Ovary (tissue), 9 donors: ENCODE measurements around the gene PERM1. TPM values are rescaled to one million over a fixed set of nuclear protein-coding genes. Genes with fewer than 3 reads are reported as not detected.

Experiments
- DNase-seq, 5 donors: peaks; one replicate each; pipeline ENCODE4 v3.0.0-alpha.2; 2019 to 2020
- H3K27ac ChIP-seq, 2 donors: fragments of 200-600 bp; one replicate each; pipeline versions ENCODE4 v1.5.1 to v1.8.0; 2019 to 2022
- H3K27me3 ChIP-seq: fragments of 200-600 bp; one replicate; pipeline ENCODE4 v1.8.0; 2022
- H3K36me3 ChIP-seq: fragments of 200-600 bp; sonication (generic); one replicate; pipeline ENCODE4 v1.5.1; 2019
- H3K4me1 ChIP-seq: one replicate; pipeline ENCODE4 v1.8.1; 2013; ENCODE audit warnings: mild to moderate bottlenecking, moderate library complexity; ENCODE audit not compliant: insufficient read depth
- H3K4me3 ChIP-seq: fragments of 200-600 bp; sonication (generic); one replicate; pipeline ENCODE4 v1.5.1; 2017
- H3K9me3 ChIP-seq, 2 donors: fragments of 200-600 bp in 1 of 2; sonication (generic) in 1 of 2; one replicate each; pipeline versions ENCODE4 v1.5.1 to v1.8.1; 2013 to 2019; ENCODE audit warnings: mild to moderate bottlenecking in 1 of 2, moderate library complexity in 1 of 2
- EP300 ChIP-seq: sonication (generic); formaldehyde crosslinking; IDR thresholded peaks from one replicate; pipeline ENCODE4 v1.6.1; 2017; ENCODE audit warnings: antibody characterized with exemption
- POLR2A ChIP-seq: fragments of 450-650 bp; IDR thresholded peaks from one replicate; pipeline ENCODE4 v1.6.1; 2017; ENCODE audit warnings: antibody characterized with exemption, mild to moderate bottlenecking, moderate library complexity
- WGBS, 3 donors: extraction: QIAGEN DNeasy Blood & Tissue Kit in 1 of 3; methylation state at CpG; one replicate each; pipeline versions ENCODE4 v1.1.5 to v1.1.7; 2013 to 2017; 5-methylcytosine and 5-hydroxymethylcytosine counted together
- intact Hi-C, 4 donors: fragments of 100-400 bp; cut with DNase I; formaldehyde crosslinking; loops; one replicate each; pipeline versions ENCODE4 v1.11.0 to v1.15.1; 2022 to 2023
- polyA plus RNA-seq, 2 donors: library from polyadenylated mRNA; stranded (reverse); fragments of 200-250 nt in 1 of 2; fragments of 350-450 nt in 1 of 2; fragmentation: Illumina TruSeq in 1 of 2; extraction: RNeasy Lipid Tissue Mini Kit (QIAGEN cat#74804) in 1 of 2; gene quantifications; one replicate each; pipeline ENCODE4 v1.2.3, GENCODE V29; 2013 to 2014
- small RNA-seq: library from RNA; depleted of rRNA; stranded (forward); fragments of <200 nt; gene quantifications from one replicate; pipeline ENCODE3, GENCODE V24; 2016
- total RNA-seq, 7 donors: library from RNA; depleted of rRNA in 2 of 7; stranded (reverse); fragments of >200 nt in 2 of 7; fragmentation: NEBNext Ultra II Directional in 3 of 7; extraction: Animal tissue kit (Norgen Biotek cat#: 25700) in 3 of 7; gene quantifications; one replicate each; pipeline versions ENCODE4 v1.1.0 to v1.2.4, GENCODE V29; 2016 to 2023
- TF ChIP-seq, protein P1 (sequence below), 3 donors: fragments of 450-650 bp in 2 of 3; fragments of 200-600 bp in 1 of 3; IDR thresholded peaks; one replicate each; pipeline versions ENCODE4 v1.5.1 to v1.8.0; 2016 to 2022; ENCODE audit warnings: antibody characterized with exemption in 3 of 3, mild to moderate bottlenecking in 1 of 3
- donor health status: DM: no; HTN: no; CAD: no; lungs with moderate emphysema.
- donor health status: DM: no; HTN: no; CAD: no.
- donor health status: Bipolar disorder and iron deficiency.
- donor health status: DM: yes; HTN: yes; CAD: no.
- donor health status: DM: no; HTN: no; CAD: no.
- donor health status: DM: yes; HTN: yes; CAD: no.

Gene PERM1
- total and polyA plus RNA-seq, 9 donors, result 0.07 to 0.34 (median 0.28) TPM; not detected in 4

DNA sequence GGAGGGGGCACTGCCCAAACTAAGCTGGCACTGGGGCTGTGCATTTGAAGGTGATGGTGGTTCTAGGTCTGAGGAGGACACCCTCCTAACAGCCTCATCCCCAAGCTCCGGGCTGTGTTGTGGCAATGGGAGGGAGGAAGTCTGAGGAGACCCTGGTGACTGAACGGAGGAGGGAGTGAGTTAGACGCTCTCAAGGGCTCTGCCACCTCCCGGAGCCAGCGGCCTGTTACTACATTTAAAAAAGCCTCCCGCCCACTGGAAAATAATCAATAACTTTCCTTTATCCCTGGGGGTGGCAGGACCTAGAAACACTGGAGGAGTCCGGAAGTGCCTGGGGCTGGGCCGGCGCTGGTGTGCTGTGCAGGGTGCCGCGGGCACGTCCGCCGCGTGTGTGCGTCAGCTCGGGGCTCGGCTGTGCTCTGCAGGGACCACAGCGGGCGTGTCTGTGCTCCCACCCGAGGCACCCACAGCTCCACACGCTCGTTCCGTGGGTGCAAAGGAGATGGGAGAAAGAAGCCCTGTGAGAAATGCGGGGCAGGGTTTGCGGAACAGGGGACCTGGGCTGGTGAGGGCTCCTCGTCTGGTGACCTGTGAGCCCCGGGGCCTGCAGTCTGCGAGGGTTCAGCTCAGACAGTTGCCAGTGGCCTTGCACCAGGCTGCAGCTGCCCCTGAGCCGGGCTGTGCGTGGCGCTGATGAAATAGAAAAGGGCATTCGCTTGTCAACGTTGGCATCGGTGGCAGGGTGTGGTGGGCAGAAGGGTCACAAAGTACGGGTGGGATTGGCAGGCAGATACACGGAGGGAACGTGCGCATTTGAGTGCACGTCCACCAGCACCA is 52.9 kb downstream of the PERM1 start:
- Histone ChIP-seq H3K36me3 (no peaks in the 10 kb centered on the region), H3K4me3 (no peak overlapping the region), H3K27ac (no peak overlapping the region), H3K4me1 (no peaks in the 10 kb centered on the region), H3K9me3 (no peaks in the 10 kb centered on the region), H3K27me3 (peaks cover 2% of the 10 kb centered on the region)
- 56 to 81% (median 65%) methylated on average over 40 of the region's 40 CpGs for WGBS, 3 donors
- intact Hi-C loops, result no loop called here
- TF ChIP-seq EP300 (no peak), POLR2A (no peak)
- TF ChIP-seq, protein P1, sequence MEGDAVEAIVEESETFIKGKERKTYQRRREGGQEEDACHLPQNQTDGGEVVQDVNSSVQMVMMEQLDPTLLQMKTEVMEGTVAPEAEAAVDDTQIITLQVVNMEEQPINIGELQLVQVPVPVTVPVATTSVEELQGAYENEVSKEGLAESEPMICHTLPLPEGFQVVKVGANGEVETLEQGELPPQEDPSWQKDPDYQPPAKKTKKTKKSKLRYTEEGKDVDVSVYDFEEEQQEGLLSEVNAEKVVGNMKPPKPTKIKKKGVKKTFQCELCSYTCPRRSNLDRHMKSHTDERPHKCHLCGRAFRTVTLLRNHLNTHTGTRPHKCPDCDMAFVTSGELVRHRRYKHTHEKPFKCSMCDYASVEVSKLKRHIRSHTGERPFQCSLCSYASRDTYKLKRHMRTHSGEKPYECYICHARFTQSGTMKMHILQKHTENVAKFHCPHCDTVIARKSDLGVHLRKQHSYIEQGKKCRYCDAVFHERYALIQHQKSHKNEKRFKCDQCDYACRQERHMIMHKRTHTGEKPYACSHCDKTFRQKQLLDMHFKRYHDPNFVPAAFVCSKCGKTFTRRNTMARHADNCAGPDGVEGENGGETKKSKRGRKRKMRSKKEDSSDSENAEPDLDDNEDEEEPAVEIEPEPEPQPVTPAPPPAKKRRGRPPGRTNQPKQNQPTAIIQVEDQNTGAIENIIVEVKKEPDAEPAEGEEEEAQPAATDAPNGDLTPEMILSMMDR (IDR thresholded peaks at IDR 0.05), result no peak
- no peak for DNase-seq

DNA sequence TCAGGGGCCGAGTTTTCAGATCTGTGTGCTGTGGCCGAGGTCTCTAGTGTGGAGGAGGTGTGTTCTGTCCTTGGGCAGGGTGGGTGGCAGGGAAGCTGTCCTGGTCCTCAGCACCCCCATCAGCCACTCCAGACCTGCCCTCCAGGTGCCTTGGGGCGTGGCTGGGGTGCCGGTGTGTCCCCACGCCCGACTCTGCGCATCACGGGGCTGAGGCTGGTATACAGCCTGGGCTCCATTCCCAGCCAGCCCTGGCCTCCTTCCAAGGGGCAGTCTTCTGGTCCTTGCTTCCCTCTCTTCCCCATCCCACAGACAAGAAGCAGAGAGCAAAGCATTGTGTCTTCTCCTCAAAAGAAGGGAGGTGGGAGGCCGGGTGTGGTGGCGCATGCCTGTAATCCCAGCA is 54.1 kb downstream of the PERM1 start:
- Histone ChIP-seq H3K4me1 (peaks cover 7% of the 10 kb centered on the region), H3K27ac (no peak overlapping the region), H3K27me3 (peaks cover 2% of the 10 kb centered on the region), H3K4me3 (no peak overlapping the region), H3K36me3 (no peaks in the 10 kb centered on the region), H3K9me3 (no peaks in the 10 kb centered on the region)
- whole genome bisulfite sequencing, 3 donors, result 28 to 36% (median 29%) methylated on average over 10 of the region's 10 CpGs
- TF ChIP-seq, protein P1 (IDR thresholded peaks at IDR 0.05), result no peak
- TF ChIP-seq EP300, result no peak
- TF ChIP-seq POLR2A, result no peak
- DNase-seq, result no peak
- intact Hi-C loops, result no loop called here

DNA sequence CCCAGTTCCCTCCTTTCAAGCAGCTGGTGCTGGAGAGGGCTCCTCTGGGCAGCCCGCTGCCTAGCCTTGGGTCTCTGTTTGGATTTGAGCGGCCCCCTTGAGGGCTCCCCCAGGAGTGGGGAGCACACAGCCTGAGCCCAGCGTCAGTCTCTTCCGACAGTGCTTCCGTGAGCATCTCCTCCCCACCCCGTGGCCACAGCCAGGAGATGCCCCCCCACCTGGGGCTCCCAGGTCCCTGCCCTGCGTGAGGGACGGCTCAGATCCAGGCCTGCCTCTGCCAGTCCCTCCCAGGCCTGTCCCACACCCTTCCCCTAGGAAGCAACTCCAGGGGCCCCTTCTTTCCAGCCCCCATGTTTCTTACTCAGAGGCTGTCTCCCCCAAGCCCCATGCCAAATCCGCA is 54.7 kb downstream of the PERM1 start:
- H3K27ac ChIP-seq, result no peak overlapping the region
- H3K36me3 ChIP-seq, result no peaks in the 10 kb centered on the region
- no peaks in the 10 kb centered on the region for H3K9me3 ChIP-seq
- TF ChIP-seq, protein P1 (IDR thresholded peaks at IDR 0.05), result no peak
- TF ChIP-seq EP300 (no peak), POLR2A (no peak)
- WGBS, 3 donors, result 25 to 53% (median 34%) methylated on average over 9 of the region's 9 CpGs
- peaks cover 2% of the 10 kb centered on the region for H3K27me3 ChIP-seq
- intact Hi-C loops, result no loop called here
- no peak overlapping the region for H3K4me3 ChIP-seq
- H3K4me1 ChIP-seq, result peaks cover 7% of the 10 kb centered on the region
- no peak for DNase-seq

DNA sequence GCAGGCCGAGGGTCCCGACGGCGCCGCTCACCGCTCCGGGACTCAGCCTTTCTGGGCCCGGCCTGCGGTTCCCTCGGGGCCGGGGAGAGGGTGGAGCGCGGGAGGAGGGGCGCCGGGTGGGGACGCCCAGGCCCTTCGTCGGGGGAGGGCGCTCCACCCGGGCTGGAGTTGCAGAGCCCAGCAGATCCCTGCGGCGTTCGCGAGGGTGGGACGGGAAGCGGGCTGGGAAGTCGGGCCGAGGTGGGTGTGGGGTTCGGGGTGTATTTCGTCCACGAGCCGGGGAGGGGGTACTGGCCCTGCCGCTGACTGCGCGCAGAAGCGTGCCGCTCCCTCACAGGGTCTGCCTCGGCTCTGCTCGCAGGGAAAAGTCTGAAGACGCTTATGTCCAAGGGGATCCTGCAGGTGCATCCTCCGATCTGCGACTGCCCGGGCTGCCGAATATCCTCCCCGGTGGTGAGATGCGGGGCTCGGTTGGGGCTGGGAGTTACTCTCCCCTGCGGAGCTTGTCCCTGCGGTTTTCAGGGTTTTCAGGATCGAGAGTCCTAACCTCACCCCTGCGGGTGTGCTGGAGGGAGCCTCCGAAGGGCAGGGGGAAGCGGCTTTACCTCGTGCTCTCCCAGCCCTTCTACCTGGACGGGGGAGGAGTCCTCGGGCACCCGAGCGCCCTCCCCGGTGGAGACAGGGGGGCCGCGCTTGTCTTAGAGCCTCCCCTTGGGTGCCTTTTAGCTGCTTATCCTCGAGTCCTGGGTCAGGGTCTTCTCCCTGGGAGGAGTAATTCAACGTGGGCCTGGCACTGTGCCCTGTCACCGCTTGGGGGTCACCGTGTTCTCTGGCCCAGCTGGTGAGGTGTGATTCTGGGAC is 56.1 kb downstream of the PERM1 start:
- Histone ChIP-seq H3K9me3 (no peaks in the 10 kb centered on the region), H3K36me3 (no peaks in the 10 kb centered on the region), H3K27ac (no peak overlapping the region), H3K4me3 (no peak overlapping the region), H3K4me1 (peaks cover 11% of the 10 kb centered on the region), H3K27me3 (peaks cover 2% of the 10 kb centered on the region)
- 2 to 12% (median 3%) methylated on average over 54 to 65 of the region's 65 CpGs for WGBS, 3 donors
- intact Hi-C loops, result no loop called here
- no peak for DNase-seq
- TF ChIP-seq EP300 (no peak), POLR2A (no peak)
- TF ChIP-seq, protein P1 (IDR thresholded peaks at IDR 0.05), result no peak

Small RNA genes within 50 kb of the gene (small RNA-seq; reads per million reads assigned to genes)
- gene AL645608.3, result not detected

Other genes starting within 250 kb of the PERM1 start
- 10 to 100 TPM in 1 of 7 donors, 1 to 10 TPM in 5, under 1 TPM in 1; 0.85 to 10.6 (median 2.3) TPM for gene SAMD11, start 58.2 kb downstream of the PERM1 start, total RNA-seq
- gene SAMD11, start 58.2 kb downstream of the PERM1 start, polyA plus RNA-seq, result 1 to 10 TPM; 1.1 to 2.6 TPM
- 10 to 100 TPM; 17.8 to 55.2 (median 46.3) TPM for gene NOC2L, start 22.8 kb downstream of the PERM1 start, total RNA-seq
- gene NOC2L, start 22.8 kb downstream of the PERM1 start, polyA plus RNA-seq, result 10 to 100 TPM; 23.8 to 33.9 TPM
- 1 to 10 TPM; 1.5 to 6.7 (median 2.1) TPM for gene KLHL17, start 21.5 kb downstream of the PERM1 start, total RNA-seq
- gene KLHL17, start 21.5 kb downstream of the PERM1 start, polyA plus RNA-seq, result 1 to 10 TPM in 1 of 2 donors, under 1 TPM in 1; 0.13 to 2.2 TPM
- under 1 TPM in 5 of 7 donors, not detected in 2; 0.12 to 0.34 (median 0.20) TPM for gene PLEKHN1, start 15.6 kb downstream of the PERM1 start, total RNA-seq
- gene PLEKHN1, start 15.6 kb downstream of the PERM1 start, polyA plus RNA-seq, result under 1 TPM in 1 of 2 donors, not detected in 1; 0.10 TPM
- gene HES4, start 18.0 kb upstream of the PERM1 start, total RNA-seq, result 10 to 100 TPM in 3 of 7 donors, 1 to 10 TPM in 4; 4.5 to 76.2 (median 6.1) TPM
- 1 to 10 TPM in 1 of 2 donors, not detected in 1; 8.4 TPM for gene HES4, start 18.0 kb upstream of the PERM1 start, polyA plus RNA-seq
- 10 to 100 TPM in 6 of 7 donors, 1 to 10 TPM in 1; 7.8 to 37.3 (median 11.4) TPM for gene ISG15, start 31.4 kb upstream of the PERM1 start, total RNA-seq
- 10 to 100 TPM in 1 of 2 donors, not detected in 1; 83.5 TPM for gene ISG15, start 31.4 kb upstream of the PERM1 start, polyA plus RNA-seq
- gene AGRN, start 38.0 kb upstream of the PERM1 start, total RNA-seq, result 100 to 1,000 TPM in 1 of 7 donors, 10 to 100 TPM in 6; 10.0 to 138 (median 14.4) TPM
- 10 to 100 TPM in 1 of 2 donors, 1 to 10 TPM in 1; 2.7 to 13.6 TPM for gene AGRN, start 38.0 kb upstream of the PERM1 start, polyA plus RNA-seq
- gene RNF223, start 92.2 kb upstream of the PERM1 start, total RNA-seq, result under 1 TPM in 2 of 7 donors, not detected in 5; 0.36 to 0.92 TPM
- not detected for gene RNF223, start 92.2 kb upstream of the PERM1 start, polyA plus RNA-seq
- gene C1orf159, start 134.0 kb upstream of the PERM1 start, total RNA-seq, result 10 to 100 TPM in 4 of 7 donors, 1 to 10 TPM in 3; 5.3 to 22.1 (median 10.7) TPM
- 1 to 10 TPM in 1 of 2 donors, under 1 TPM in 1; 0.28 to 8.5 TPM for gene C1orf159, start 134.0 kb upstream of the PERM1 start, polyA plus RNA-seq
- gene TTLL10, start 191.8 kb upstream of the PERM1 start, total RNA-seq, result 1 to 10 TPM in 3 of 7 donors, under 1 TPM in 2, not detected in 2; 0.60 to 7.0 (median 1.1) TPM
- gene TTLL10, start 191.8 kb upstream of the PERM1 start, polyA plus RNA-seq, result not detected
- 1 to 10 TPM in 1 of 7 donors, under 1 TPM in 2, not detected in 4; 0.23 to 1.4 (median 0.41) TPM for gene TNFRSF18, start 224.5 kb upstream of the PERM1 start, total RNA-seq
- gene TNFRSF18, start 224.5 kb upstream of the PERM1 start, polyA plus RNA-seq, result under 1 TPM in 1 of 2 donors, not detected in 1; 0.10 TPM
- 1 to 10 TPM in 3 of 7 donors, under 1 TPM in 4; 0.37 to 1.8 (median 0.71) TPM for gene TNFRSF4, start 232.1 kb upstream of the PERM1 start, total RNA-seq
- 1 to 10 TPM in 1 of 2 donors, not detected in 1; 2.5 TPM for gene TNFRSF4, start 232.1 kb upstream of the PERM1 start, polyA plus RNA-seq
- gene SDF4, start 249.9 kb upstream of the PERM1 start, total RNA-seq, result 100 to 1,000 TPM in 4 of 7 donors, 10 to 100 TPM in 3; 57.1 to 145 (median 116) TPM
- gene SDF4, start 249.9 kb upstream of the PERM1 start, polyA plus RNA-seq, result 100 to 1,000 TPM in 1 of 2 donors, 10 to 100 TPM in 1; 32.5 to 128 TPM